A204.1 (cell line): ENCODE measurements around the gene PCGF3.
"Not testable (repeated sequence)": the region's sequence is repeated elsewhere in the genome, so short reads cannot be mapped to it uniquely, and the experiment has no call there.

ENCODE experiments used
- FAIRE-seq: peaks from 2 replicates; lab custom pipeline; 2012; peaks lifted over from hg19 to GRCh38; lab: Jason Lieb, UNC

PCGF3 gene

DNA sequence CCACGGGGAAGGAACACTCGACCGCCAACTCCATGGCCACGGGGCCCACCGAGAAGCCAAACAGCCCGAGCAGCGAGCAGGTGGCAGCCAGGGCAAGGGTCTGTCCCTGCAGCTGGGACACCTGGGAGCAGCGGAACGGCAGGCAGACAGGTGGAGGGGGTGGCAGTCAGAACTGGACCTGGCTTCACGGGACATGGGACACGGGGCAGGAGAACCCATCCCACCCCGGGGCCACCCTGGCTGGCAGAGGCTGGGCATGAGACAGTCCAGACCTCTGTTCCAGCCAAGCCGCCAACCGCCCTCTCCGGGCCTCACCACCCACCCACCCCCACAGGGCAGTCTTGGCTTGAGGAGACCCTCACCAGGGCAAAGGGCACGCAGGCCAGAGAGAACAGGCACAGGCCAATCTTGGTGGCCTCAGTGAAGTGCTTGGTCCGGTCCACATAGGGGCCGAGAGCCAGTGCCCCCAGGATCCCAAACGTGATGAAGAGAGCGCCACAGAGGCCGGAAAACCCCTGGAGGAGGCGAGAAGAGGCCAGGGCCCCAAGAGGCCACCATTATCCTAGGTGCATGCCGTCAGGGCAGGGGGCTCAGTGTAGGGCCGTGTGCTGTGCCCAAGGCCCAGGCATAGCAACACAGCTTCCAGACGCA, 22.3 kb upstream of the PCGF3 start:
- FAIRE-seq, result no peak

DNA sequence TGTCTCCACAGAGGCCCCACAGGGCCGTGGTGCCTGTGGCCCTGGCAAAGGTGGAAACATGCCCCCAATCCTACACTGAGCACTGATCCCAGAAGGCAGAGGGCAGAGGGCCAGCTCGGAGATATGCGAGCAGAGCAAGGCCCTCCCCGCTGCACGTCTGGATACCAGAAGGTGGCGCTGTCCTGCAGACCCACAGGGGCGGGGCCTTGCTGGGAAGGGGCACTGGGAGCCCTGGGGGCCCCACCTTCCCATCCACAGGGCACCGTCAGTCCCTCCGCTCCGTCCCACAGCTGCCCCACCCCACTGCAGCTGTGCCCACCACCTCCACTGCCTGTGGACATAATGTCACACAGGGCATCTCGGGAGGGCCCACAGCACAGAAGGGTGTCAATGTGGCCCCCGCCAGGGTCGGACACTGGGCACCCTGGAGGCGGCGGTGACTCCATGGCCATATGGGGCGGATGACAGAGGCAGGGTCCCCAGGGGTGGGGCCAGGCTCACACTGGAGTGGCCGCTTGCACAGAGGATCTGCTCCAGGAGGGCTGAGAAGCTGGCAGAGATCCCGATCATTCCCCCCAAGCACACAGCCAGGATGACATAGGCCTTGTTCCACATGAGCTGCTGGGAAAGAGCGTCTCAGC, 21.5 kb upstream of the PCGF3 start:
- no peak for FAIRE-seq

DNA sequence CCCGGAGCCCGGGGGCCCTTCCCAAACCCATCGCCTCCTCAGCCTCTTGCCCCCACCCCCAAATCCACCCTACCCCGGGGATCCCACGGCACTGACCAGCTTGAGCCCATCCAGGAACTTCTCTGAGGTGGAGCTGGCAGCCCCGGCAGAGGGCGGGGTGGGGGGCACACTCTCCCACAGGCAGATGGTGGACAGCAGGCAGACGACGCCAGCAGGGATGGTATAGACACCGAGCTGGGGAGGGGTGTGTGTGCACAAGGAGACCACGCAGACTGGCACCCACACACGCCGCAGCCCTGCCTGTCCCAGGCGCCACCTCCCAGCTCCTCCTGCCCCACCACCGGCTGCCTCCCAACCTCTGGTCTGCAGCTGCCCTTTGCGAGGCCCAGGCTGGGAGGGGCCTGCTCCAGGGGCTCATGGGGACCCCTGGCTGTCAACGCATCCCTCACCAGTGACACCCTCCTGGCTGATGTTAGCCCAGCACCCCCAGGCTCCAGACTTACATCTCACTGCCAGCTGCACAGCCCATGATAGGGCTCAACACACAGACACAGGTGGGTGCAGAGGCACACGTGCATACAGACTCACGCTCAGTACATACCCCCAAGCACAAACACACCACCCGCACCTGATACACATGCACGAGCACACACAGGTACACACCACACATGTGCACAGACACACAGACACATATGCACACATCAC, 20.9 kb upstream of the PCGF3 start:
- FAIRE-seq, result no peak

DNA sequence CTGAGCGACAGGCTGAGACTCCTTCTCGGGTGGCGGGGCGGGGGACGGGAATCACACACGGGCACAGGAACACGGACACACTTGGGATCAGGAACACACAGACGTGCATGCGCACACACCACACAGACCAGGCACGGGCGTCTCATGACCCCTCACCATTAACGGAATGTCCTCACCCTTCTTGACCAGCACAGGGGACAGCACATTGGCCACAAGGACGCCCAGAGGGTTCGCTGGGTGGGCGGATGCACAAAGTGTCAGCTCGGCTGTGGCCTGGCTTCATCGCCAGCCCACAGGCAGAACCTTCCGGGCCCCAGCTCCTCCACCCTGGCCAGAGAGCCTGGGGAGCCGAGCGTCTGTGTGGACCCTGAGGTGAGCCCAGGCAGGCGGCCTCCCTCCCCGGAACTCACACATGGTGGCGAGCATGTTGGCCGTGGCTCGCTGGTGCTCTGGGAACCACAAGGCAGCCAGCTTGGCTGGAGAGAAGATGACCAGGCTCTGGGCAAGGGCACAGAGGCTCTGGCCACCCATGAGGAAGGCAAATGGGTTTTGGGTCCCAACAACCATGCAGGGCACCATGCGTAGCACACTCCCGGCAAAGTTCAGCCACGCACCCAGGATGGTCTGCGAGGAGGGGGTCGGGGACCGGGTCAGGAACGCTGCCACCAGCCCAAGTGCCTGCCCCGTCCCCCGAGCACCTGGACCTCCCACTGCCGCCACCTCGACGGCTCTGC, 19.8 kb upstream of the PCGF3 start:
- no peak for FAIRE-seq

DNA sequence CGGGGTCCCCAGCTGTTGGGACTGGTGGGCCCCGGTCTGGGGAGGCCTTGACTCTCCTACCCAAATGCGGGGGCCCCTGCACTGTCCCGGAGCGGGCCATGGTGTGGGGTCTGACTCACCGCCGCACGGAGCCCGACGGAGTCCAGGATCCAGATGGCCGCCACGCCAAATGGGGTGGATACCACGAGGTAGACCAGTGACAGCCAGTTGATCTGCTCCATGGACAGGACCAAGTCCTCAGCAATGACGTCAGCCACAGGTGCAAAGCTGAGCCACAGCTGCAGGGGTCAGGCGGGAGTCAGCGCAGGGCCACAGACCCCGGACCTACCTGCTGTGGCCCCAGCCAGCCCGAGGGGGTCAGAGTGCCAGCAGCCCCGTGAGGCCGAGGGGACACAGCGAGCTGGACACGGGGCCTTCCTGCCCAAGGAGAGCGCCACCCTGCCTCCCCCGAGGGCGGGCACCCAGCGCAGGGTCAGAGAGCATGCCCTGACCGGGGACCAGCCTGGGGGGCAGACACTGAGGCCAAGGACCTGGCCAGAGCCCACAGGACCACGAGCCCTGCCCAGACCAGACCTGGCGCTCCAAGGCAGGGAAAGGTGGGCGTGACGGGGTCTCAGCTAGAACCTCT, 19.1 kb upstream of the PCGF3 start:
- no peak for FAIRE-seq

DNA sequence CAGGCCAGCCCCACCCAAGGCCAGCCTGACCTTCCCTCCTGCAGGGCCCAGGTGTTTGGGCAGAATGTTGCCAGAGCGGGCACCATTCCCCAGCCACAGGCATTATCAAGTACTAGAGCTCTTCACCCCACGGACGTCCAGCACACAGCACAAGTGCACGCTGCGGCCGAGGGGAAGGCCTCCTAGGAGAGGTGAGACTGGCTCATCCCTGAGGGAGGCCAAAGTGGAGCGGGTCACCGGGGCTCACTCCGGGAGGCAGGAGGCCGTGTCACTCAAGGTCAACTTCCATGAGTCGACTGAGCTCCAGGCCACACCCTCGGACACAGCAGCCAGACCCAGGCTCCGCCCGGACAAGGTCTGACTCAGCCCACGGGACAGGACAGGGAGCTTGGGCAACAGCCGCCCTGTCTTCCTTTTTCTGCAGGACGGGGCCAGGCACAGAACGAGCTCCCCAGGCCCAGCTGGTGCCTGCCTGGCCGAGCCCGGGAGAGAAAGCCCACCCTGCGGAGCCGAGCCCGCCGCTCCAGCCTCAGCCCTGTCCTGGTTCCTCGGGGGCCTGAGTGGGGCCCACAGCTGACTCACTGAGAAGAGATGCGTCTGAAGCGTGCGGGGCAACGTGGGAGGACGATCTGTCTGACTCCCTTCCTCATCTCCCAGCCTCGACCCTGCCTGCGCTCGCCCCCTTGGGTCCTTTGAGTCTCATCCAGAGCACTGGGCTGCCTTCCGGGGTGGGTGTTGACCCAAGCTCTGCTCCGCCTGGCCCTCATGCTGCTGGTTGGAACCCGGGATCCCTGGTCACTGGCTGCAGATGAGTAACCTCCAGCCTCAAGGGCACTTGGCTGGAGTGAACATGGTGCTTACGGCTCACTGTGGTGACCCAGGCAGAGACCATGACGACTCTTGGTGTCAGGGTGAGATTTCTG, 18.3 kb upstream of the PCGF3 start:
- no peak for FAIRE-seq

DNA sequence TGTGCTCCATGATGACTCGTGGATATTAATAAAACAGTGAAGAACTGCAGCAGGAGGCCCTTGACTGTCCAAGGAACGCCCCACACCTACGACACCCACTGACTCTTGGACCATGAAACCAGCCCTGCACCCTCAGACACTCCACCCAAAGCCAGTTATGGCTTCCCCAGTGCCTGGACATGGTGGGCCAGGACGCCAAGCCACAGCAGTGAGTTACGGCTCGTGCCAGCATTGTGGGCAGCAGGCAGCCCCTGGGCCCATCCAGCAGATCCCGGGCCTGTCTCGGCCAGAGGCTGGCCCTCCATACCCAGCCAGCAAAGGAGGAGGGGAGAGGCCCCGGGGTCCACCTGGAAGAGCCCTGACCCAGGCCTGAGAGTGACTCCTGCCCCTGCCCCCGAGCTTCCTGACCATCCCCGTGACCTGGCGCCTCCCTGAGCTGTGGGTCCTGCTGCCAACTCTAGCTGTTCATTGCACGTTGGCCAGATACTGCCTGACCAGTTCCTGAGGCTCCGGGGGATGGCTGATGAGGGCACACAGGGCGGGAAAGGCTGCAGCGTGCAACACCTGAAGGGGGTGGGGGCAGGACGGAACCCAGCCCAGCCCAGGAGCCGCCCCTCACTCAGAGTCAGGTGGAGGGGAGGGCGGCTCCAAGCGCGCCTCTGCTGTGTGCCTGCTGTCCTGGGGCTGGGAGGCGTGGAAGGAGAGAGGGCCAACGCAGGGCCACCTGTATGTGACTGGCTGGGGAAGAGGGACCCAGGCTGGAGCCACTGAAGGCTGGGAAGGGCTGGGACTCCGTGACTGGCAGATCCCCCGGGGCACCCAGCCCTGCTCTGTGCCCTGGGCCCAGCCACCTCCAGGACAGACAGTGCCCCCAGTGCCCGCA, 17.4 kb upstream of the PCGF3 start:
- FAIRE-seq, result no peak

DNA sequence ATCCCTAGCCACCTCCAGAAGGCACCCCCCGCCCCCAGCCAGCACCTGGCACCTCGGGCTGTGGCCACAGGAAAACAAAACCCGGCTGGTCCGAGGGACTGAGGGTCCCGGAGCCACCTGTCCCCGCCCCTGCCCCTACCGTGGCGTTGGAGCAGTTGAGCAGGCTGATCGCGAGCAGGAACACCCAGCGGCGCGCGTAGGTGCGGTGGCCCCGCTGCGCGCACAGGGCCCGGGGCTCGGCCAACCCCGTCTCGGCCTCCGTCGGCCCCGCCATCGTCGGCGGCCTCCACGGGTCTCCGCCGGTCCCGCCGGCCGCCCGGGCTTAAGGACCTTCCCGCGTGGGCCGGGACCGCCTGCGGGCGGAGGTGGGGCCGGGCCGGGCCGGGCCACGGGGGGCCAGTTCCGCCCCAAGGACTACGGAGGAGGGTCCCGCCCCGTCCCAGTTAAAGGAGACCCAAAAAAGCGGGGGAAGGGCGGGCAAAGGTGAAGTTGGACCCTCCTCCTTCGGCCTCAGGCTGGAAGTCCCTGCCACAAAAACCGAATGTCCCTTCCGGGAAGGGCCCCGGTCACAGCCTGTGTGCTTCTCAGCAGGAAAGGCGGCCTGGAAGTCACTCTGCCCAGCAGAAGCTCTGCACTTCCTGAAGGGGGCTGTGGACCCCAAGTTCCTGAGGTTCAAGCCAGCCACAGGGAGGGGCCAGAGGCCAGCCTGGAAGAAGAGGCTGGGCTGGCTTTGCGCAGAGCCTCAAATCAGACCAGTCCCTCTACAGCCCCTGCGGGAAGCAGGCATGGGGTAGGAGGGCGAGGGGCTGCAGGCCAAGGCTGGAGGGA, 16.6 kb upstream of the PCGF3 start, which contains the start of gene SLC49A3:
Gene SLC49A3 (minus strand): TSS at position 298 of the 828 bp plus-strand sequence. CDS start 24 bp downstream, at position 274.
- FAIRE-seq, result no peak

DNA sequence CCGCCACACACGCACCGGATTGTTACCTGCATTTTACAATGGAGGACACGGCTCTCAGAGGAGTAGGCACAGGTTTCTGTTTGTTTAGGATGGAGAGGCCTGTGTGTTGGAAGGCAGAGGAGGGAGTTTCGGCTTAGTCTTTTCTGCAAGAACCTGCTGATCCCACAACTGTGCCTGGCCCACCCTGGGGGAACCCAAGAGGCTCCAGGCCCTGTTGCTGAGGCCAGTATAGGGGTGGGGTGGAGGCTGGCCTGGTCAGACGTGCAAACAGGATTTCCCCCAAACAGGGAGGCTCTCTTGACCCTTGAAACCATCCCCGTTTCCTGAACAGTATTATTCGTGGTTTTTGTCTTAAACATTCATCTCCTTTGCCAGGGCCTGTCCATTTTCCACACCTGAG, 15.9 kb upstream of the PCGF3 start:
- no peak for FAIRE-seq

DNA sequence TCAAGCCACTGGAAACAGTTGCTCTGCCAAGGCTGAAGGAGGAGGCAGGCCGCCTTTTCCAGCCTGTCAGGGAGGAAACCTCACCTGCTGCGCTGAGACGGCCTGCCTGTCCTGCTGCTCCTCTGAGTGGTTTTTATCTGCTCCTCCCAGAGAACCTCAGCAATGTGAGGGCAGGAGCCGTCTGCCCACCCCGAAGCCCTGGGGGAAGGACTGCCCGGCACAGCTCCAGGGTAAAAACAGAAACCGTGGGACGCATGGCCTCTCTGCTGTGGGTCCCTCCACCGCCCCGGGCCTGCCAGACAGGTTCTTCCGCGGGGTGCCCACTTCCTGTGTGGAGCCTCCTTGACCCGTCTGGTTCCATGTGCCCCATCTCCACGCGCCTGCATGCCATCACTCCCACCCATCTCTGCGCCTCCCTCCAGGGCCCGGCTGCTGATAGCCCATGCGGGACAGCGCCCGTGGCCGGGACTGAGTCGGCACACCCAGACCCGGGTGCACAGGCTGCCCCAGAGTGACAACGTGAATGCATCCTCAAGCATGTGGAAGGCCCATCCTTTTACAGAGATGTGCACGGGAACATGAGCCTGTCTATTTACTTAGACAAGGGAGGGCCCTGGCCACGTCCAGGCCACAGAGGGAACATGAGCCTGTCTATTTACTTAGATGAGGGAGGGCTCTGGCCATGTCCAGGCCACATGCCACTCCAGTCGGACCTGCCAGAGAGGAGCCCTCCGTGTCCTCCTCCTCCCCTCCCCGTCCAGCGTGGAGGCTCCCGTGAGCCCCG, 12.7 kb upstream of the PCGF3 start:
- no peak for FAIRE-seq

DNA sequence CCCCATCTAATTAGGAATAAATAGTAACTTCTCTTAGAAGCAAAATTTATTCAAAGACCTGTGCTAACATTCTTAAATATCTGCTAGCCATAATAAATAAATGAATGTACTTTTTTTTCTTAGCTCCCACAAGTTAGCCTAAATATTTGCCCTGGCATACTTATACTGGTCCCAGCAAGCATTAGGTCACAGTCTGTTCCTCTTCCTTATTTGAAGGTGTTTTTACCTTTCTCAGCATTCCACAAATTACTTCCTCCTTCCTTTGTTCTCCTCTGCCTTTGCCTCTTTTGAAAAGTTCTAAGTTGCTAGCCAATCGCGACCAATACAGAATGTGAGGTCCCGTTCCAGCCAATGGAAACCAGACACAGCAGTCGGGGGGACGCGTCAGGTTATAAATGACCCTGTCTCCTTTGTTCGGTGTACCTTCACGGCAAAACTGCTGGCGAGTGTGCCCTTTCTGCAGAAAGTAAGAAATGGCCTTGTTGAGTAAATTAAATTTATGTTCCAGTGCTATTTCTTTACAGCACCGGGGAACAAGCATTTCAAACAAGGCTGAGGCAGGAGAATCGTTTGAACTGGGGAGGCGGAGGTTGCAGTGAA, 11.2 kb upstream of the PCGF3 start:
- FAIRE-seq, result not testable (repeated sequence)

DNA sequence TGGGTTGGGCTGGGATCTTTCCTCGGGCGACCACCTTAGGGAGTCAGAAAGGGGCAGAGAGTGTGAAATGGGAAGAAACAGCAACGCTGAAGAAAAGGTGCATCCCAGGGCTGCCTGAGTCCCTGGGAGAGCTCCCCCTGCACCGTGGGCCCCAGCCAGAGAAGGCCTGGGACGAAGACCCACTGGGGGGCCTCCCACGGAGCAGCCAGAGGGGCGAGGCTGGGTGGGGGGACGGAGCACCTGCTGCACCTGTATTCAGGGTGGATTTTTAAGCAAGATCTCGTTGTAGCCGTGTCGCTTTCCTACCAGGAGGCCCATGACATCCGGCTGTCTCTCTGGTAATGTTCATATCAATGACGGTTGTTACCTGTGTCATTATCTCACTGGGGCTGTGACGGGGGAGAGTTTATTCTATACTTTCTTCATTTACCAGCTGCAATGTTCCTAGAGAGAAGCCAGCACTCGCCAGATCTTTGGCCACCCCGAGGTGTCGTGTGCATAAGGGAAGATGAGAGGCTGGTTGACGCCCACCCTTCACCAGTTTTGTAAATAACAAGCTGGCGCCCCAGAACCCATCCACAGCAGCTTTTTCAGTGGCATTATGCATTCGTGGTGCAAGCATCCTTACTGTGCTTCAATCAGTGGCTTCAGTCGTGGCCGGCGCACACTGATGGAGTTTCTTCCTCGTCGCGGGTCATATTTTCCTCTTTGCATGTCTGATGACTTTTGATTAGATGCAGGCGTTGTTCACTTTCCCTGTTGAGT, 5.6 kb upstream of the PCGF3 start:
- no peak for FAIRE-seq

DNA sequence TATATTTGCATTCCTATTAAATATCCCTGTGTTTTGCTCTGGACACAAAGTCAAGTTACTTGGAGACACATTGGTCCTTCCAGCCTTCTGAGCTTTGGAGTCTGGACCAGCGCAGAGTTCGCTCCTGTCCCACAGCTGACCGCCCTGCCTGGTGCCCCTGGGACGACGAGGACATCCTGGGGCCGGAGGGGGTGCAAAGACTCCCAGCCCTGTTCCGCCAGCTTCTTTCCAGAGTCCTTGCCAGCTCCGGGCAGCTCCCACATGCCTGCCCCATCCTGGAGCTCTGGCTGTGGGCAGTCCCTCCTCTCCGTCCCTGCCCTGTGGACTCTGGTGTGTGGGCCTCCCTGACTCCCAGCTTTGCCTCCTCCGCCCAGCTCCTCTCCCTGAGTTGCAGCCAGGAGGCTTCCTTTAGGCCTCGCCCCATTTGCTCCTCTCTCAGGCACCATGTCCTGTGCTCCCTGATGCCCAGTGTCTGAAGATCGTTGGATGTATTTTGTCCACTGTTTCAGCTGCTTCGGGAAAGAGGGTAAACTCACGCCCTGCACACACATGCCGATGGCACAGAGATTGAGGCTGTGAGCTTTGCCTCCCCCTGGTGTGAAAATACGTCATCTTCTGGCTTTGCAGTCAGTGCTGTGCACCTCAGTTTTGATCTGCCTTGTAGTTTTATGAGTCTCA, 4.9 kb upstream of the PCGF3 start:
- no peak for FAIRE-seq

DNA sequence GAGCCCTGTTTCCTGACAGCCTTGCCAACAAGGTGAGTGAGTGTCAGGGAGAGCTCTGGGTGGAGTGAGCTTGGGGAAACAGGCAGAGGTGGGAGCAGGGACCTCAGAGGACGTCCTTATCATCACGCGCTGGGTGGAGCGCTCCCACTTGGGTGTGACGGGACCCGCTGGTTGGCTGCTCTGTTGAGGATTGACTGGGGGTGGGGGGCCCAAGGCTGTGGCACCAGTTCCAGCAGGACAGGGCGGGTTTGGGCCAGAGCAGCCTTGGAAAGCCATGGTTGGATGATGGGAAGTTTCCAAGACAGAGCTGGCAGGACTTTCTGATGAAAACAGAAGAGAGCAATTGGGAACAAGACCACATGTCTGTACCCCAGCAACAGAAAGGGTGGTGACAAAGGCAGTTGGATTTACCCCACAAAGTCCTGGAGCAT, 3.0 kb upstream of the PCGF3 start:
- FAIRE-seq, result no peak

DNA sequence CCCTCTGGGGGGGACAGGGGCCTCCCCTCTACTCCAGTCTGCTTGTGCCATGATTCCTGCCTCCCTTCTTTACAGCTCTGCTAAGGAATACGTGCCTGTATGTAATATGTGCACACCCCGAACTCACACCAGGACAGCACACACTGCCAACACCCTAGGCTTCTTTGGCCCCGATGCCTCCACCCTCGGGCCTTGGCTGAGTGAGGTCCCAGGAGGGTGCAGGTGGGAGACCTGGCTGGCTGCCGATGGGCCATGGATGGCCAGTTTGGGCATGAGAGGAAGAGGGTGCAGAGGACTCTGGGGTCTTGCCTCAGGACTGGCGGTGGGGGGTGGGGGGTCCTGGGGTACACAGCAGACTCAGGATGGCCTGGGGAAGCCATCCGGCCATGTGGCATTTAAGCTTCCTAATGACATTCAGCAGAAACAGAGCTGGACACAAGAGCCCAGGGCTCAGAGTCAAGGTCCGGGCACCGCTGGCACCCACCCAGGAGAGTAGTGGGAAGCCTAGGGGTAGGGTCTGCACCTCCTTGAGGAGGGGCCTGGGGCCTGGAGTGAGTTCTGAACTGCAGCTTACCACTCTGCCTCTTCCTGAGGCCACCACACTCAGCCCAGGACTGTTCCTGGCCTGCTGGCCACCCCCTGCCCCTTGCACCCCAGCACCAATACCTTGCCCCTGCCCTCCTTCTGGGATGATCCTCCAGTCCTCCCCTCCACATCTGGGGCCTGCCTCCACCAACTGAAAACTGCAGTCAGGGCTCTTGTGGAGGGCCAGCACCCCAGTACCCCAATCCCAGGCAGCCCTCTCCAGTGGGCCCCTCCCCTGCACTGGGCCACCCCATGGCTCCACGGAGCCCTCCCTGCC, 2.1 kb upstream of the PCGF3 start:
- FAIRE-seq, result no peak
